ENCODE measurements around the gene SHKBP1.

SHKBP1 gene

GRCh38 chr19:40547836-40548235 is 28.8 kb upstream of the SHKBP1 start:
- ChIA-PET POLR2A (no interaction called here), CTCF (interaction anchor here (1.8 to 2.2 kb wide), 4 partner anchors 10 to 243 kb away, joined by 4 to 11 read pairs (median 6); no protein-coding TSS in a partner anchor)

GRCh38 chr19:40549007-40549708 is 27.5 kb upstream of the SHKBP1 start:
- POLR2A ChIA-PET: no interaction called here
- peak; percentile 86 for DNase-seq (ENCODE audit: extremely low spot score)
- peak; percentile 69 for TF ChIP-seq CTCF (IDR thresholded peaks at IDR 0.05; ENCODE audit: control extremely low read depth, extremely low read depth, low read depth, missing control alignments)
- CTCF ChIA-PET: interaction anchor here (0.6 to 2.2 kb wide), 14 partner anchors 8 to 244 kb away, joined by 3 to 11 read pairs (median 4); partner anchors contain the start of gene LTBP4

More at GRCh38 chr19:40547836-40548235, 28.8 kb upstream of the SHKBP1 start:
- TF ChIP-seq CTCF (IDR thresholded peaks at IDR 0.05; ENCODE audit: control extremely low read depth, extremely low read depth, low read depth, missing control alignments): no peak
- no peak for DNase-seq (ENCODE audit: extremely low spot score)

- DNase-seq (ENCODE audit: extremely low spot score): no peak
- ChIA-PET POLR2A (interaction anchor here (0.7 kb wide), 1 partner anchor 1614 kb away, joined by 5 read pairs; no protein-coding TSS in a partner anchor), CTCF (interaction anchor here (0.6 to 2.1 kb wide), 7 partner anchors 9 to 86 kb away, joined by 3 to 5 read pairs (median 3); no protein-coding TSS in a partner anchor)
- TF ChIP-seq CTCF (IDR thresholded peaks at IDR 0.05; ENCODE audit: control extremely low read depth, extremely low read depth, low read depth, missing control alignments): no peak
Measured at GRCh38 chr19:40550951-40551350, 25.7 kb upstream of the SHKBP1 start.

GRCh38 chr19:40552848-40553247 is 23.8 kb upstream of the SHKBP1 start:
- TF ChIP-seq CTCF (IDR thresholded peaks at IDR 0.05; ENCODE audit: control extremely low read depth, extremely low read depth, low read depth, missing control alignments): no peak
- ChIA-PET CTCF (interaction anchor here (0.5 to 1.6 kb wide), 2 partner anchors 24 to 47 kb away, joined by 3 read pairs; no protein-coding TSS in a partner anchor), POLR2A (no interaction called here)
- no peak for DNase-seq (ENCODE audit: extremely low spot score)

GRCh38 chr19:40553885-40554857 is 22.5 kb upstream of the SHKBP1 start:
- ChIA-PET POLR2A (no interaction called here), CTCF (interaction anchor here (1.5 to 2.3 kb wide), 3 partner anchors 13 to 45 kb away, joined by 3 to 6 read pairs (median 4); no protein-coding TSS in a partner anchor)
- TF ChIP-seq CTCF (IDR thresholded peaks at IDR 0.05; ENCODE audit: control extremely low read depth, extremely low read depth, low read depth, missing control alignments): no peak
- DNase-seq (ENCODE audit: extremely low spot score): no peak

Measured in GM10248 (cell line).